ENCODE data around the gene WEE1.

DNA sequence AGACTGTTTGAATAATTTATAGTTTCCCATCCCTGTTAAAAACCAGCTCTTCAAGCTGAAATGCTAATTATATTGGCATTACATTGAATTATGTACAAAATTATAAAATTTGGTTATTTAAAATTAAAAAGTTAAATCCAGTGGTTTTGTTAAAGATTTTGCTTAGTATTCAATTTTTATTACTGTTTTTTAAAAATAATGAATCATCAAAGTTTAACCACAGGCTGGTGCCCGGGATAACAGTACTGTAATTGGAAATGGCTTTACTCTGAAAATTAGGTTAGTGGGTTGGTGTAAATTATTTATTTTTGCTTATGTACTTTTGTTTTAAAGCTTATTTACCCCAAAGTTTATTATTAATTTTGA lies 45.4 kb upstream of the WEE1 start:
- TF ChIP-seq, protein P1, sequence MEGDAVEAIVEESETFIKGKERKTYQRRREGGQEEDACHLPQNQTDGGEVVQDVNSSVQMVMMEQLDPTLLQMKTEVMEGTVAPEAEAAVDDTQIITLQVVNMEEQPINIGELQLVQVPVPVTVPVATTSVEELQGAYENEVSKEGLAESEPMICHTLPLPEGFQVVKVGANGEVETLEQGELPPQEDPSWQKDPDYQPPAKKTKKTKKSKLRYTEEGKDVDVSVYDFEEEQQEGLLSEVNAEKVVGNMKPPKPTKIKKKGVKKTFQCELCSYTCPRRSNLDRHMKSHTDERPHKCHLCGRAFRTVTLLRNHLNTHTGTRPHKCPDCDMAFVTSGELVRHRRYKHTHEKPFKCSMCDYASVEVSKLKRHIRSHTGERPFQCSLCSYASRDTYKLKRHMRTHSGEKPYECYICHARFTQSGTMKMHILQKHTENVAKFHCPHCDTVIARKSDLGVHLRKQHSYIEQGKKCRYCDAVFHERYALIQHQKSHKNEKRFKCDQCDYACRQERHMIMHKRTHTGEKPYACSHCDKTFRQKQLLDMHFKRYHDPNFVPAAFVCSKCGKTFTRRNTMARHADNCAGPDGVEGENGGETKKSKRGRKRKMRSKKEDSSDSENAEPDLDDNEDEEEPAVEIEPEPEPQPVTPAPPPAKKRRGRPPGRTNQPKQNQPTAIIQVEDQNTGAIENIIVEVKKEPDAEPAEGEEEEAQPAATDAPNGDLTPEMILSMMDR (IDR thresholded peaks at IDR 0.05) = no peak
- no peak for TF ChIP-seq POLR2A (IDR thresholded peaks at IDR 0.05)

All from Peyer's patch (tissue), 4 donors.